Measurements from ENCODE around the gene AKAP6.

DNA sequence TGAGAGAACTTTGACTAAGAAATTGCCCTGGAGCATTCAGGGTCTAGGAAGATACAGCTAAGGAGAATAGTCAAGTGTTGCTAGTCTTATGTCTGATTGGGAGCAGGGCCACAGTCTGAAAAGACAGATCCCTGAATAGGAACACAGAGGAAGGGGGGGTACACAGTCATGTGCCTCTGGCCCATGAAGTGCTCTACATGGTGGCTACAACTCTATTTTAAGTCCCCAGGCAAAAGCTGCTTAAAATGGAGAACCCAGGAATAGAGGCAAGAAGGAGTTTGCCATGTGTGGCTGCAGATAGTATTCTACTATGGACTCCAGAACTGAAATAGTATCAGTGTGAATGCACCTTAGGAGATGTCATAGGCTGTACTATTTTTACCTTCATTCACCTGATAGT is 491.6 kb downstream of the AKAP6 start:
- TF ChIP-seq CTCF (IDR thresholded peaks at IDR 0.05; ENCODE audit: low read length) (no peak), EZH2 (IDR thresholded peaks at IDR 0.05; ENCODE audit: borderline replicate concordance, low read length) (no peak)
